ENCODE data around the gene USP4. TPM values are rescaled to one million over a fixed set of nuclear protein-coding genes. Genes with fewer than 3 reads are reported as not detected.
A peak's percentile ranks its signal among the peaks of the same experiment; 100 is the strongest.

USP4 gene
- 46.0 TPM for total RNA-seq (2013)
- polyA plus RNA-seq: 100 to 1,000 TPM in 1 of 3 donors, 10 to 100 TPM in 2; 68.6 to 125 (median 78.9) TPM
- 59.3 and 66.7 TPM in 2 replicates for polyA minus RNA-seq
- total RNA-seq: 52.8 to 218 (median 127) reads per million in 11 experiments

- Histone ChIP-seq H3K79me2 (ENCODE audit: insufficient read depth, low read length) (peaks cover 71% of the 10 kb centered on the region), H3K9ac (ENCODE audit: insufficient read depth, low read length, poor library complexity, severe bottlenecking) (peak within 1 kb of the TSS; percentile 95), H3K36me3 (replicated peaks in 1 of 2; ENCODE audit: control insufficient read depth in 1 of 2, insufficient read depth in 2 of 2, low read length in 2 of 2) (peaks cover 9 to 17% of the 10 kb centered on the region in 2 donors), H3K4me1 (ENCODE audit: control insufficient read depth in 1 of 2, insufficient read depth in 2 of 2, low read length in 2 of 2) (peaks cover 70 to 80% of the 10 kb centered on the region in 2 donors), H2AFZ (ENCODE audit: insufficient read depth, low read depth, low read length, poor library complexity, severe bottlenecking) (peak within 1 kb of the TSS; percentile 73), H3K4me3 (replicated peaks in 1 of 3; ENCODE audit: low read depth in 2 of 3, low read length in 3 of 3) (peak within 1 kb of the TSS; percentile 87 to 95 (median 89)), H4K20me1 (ENCODE audit: insufficient read depth, low read length) (no peaks in the 10 kb centered on the region), H3K9me3 (replicated peaks in 1 of 2; ENCODE audit: control insufficient read depth in 1 of 2, insufficient read depth in 1 of 2, low read length in 2 of 2) (no peaks in the 10 kb centered on the region), H3K27me3 (ENCODE audit: control insufficient read depth in 2 of 2, insufficient read depth in 2 of 2, low read length in 2 of 2) (no peaks in the 10 kb centered on the region), H3K27ac (ENCODE audit: low read depth in 1 of 2, low read length in 2 of 2) (peak within 1 kb of the TSS; percentile 98 to 99), H3K4me2 (replicated peaks; ENCODE audit: extremely low read depth, low read length, poor library complexity, severe bottlenecking) (peak within 1 kb of the TSS; percentile 95)
- peak; percentile 44 for TF ChIP-seq CTCF (IDR thresholded peaks at IDR 0.05)
- peaks cover 0 to 7% (median 0%) of the 10 kb centered on the region in 3 donors for H3K27me3 Mint-ChIP-seq (ENCODE audit: low read depth in 3 of 3)
- peaks cover 16 to 28% of the 10 kb centered on the region in 2 donors for H3K36me3 Mint-ChIP-seq
- H3K27ac Mint-ChIP-seq: peak within 1 kb of the TSS; percentile 97 to 100 (median 100)
- intact Hi-C loops (cut with micrococcal nuclease): loop anchor here (2.0 to 5.0 kb wide), 6 partner anchors 17 to 107 kb away; partner anchors contain the start of genes GPX1 (in 1 of the 2), RHOA (in 1 of the 2) and TCTA (in 1 of the 2)
- WGBS (ENCODE audit: insufficient coverage): under 1% methylated on average over 68 of the region's 70 CpGs
- H3K9me3 Mint-ChIP-seq: no peaks in the 10 kb centered on the region
- peaks cover 55% of the 10 kb centered on the region for H3K4me1 Mint-ChIP-seq
- peak within 1 kb of the TSS; percentile 95 to 97 for H3K4me3 Mint-ChIP-seq
- DNase-seq: peak; percentile 83 to 97 (median 86)
Measured at GRCh38 chr3:49339941-49340800, at the start of gene USP4. USP4 (minus strand) TSS chr3:49340053; CDS start chr3:49340024, 29 bp downstream.

- intact Hi-C loops (cut with micrococcal nuclease): loop anchor here in 1 of 2 donors (5.0 kb wide), 1 partner anchor 47 kb away; the partner anchor contains the start of gene USP4
- H3K9ac ChIP-seq (ENCODE audit: insufficient read depth, low read length, poor library complexity, severe bottlenecking): no peak overlapping the region
- H3K36me3 Mint-ChIP-seq: peaks cover 8 to 24% of the 10 kb centered on the region in 2 donors
- peak overlapping the region; percentile 42 to 90 (median 65) for H3K27ac Mint-ChIP-seq
- H3K27me3 ChIP-seq (ENCODE audit: control insufficient read depth in 2 of 2, insufficient read depth in 2 of 2, low read length in 2 of 2): no peaks in the 10 kb centered on the region
- no peak overlapping the region for H3K4me3 Mint-ChIP-seq
- H3K9me3 Mint-ChIP-seq: no peaks in the 10 kb centered on the region
- TF ChIP-seq CTCF (IDR thresholded peaks at IDR 0.05): no peak
- DNase-seq: no peak
- H3K4me3 ChIP-seq (replicated peaks in 1 of 3; ENCODE audit: low read depth in 2 of 3, low read length in 3 of 3): no peak overlapping the region
- no peak overlapping the region for H2AFZ ChIP-seq (ENCODE audit: insufficient read depth, low read depth, low read length, poor library complexity, severe bottlenecking)
- peaks cover 52% of the 10 kb centered on the region for H3K4me1 Mint-ChIP-seq
- peaks cover 0 to 3% (median 2%) of the 10 kb centered on the region in 3 donors for H3K27me3 Mint-ChIP-seq (ENCODE audit: low read depth in 3 of 3)
- H3K4me2 ChIP-seq (replicated peaks; ENCODE audit: extremely low read depth, low read length, poor library complexity, severe bottlenecking): no peak overlapping the region
- H3K9me3 ChIP-seq (replicated peaks in 1 of 2; ENCODE audit: control insufficient read depth in 1 of 2, insufficient read depth in 1 of 2, low read length in 2 of 2): no peaks in the 10 kb centered on the region
- H3K79me2 ChIP-seq (ENCODE audit: insufficient read depth, low read length): peaks cover 99% of the 10 kb centered on the region
- H3K36me3 ChIP-seq (replicated peaks in 1 of 2; ENCODE audit: control insufficient read depth in 1 of 2, insufficient read depth in 2 of 2, low read length in 2 of 2): peaks cover 10 to 15% of the 10 kb centered on the region in 2 donors
- 100% methylated on average over 6 of the region's 6 CpGs for WGBS (ENCODE audit: insufficient coverage)
- peaks cover 41 to 60% of the 10 kb centered on the region in 2 donors for H3K4me1 ChIP-seq (ENCODE audit: control insufficient read depth in 1 of 2, insufficient read depth in 2 of 2, low read length in 2 of 2)
- H4K20me1 ChIP-seq (ENCODE audit: insufficient read depth, low read length): peaks cover 98% of the 10 kb centered on the region
- H3K27ac ChIP-seq (ENCODE audit: low read depth in 1 of 2, low read length in 2 of 2): peak overlapping the region in 1 of 2 donors; percentile 79
Measured at GRCh38 chr3:49389297-49389696, 49.4 kb upstream of the USP4 start.

Data from CD14-positive monocyte (primary cell).